ENCODE measurements around the gene SELENOH. TPM values are rescaled to one million over a fixed set of nuclear protein-coding genes. Genes with fewer than 3 reads are reported as not detected.
"Not testable (repeated sequence)": the region's sequence is repeated elsewhere in the genome, so short reads cannot be mapped to it uniquely, and the experiment has no call there.

Gene SELENOH
- total RNA-seq, 1 donor from 2014 or later: 210 TPM

- peaks cover 31% of the 10 kb centered on the region for H3K36me3 Mint-ChIP-seq (ENCODE audit: low read depth, unreplicated experiment)
- no peaks in the 10 kb centered on the region for H3K9me3 Mint-ChIP-seq (ENCODE audit: unreplicated experiment)
- no peaks in the 10 kb centered on the region for H3K27me3 Mint-ChIP-seq (ENCODE audit: unreplicated experiment)
- no peak overlapping the region for H3K4me3 Mint-ChIP-seq (ENCODE audit: unreplicated experiment)
- no peaks in the 10 kb centered on the region for H3K4me1 Mint-ChIP-seq (ENCODE audit: unreplicated experiment)
- no peak overlapping the region for H3K27ac Mint-ChIP-seq (ENCODE audit: unreplicated experiment)
- no peak for TF ChIP-seq CTCF (IDR thresholded peaks at IDR 0.05; ENCODE audit: unreplicated experiment)
- no peak for DNase-seq (ENCODE audit: low spot score)
Measured at GRCh38 chr11:57703341-57703740, 38.0 kb upstream of the SELENOH start.

GRCh38 chr11:57704932-57705331 is 36.4 kb upstream of the SELENOH start:
- Mint-ChIP-seq H3K27me3 (ENCODE audit: unreplicated experiment) (no peaks in the 10 kb centered on the region), H3K9me3 (ENCODE audit: unreplicated experiment) (no peaks in the 10 kb centered on the region), H3K36me3 (ENCODE audit: low read depth, unreplicated experiment) (peaks cover 17% of the 10 kb centered on the region), H3K4me1 (ENCODE audit: unreplicated experiment) (no peaks in the 10 kb centered on the region), H3K27ac (ENCODE audit: unreplicated experiment) (no peak overlapping the region), H3K4me3 (ENCODE audit: unreplicated experiment) (no peak overlapping the region)
- DNase-seq (ENCODE audit: low spot score): no peak
- no peak for TF ChIP-seq CTCF (IDR thresholded peaks at IDR 0.05; ENCODE audit: unreplicated experiment)

- not testable (repeated sequence) for H3K27ac Mint-ChIP-seq (ENCODE audit: unreplicated experiment); H3K4me3 Mint-ChIP-seq (ENCODE audit: unreplicated experiment); DNase-seq (ENCODE audit: low spot score); H3K9me3 Mint-ChIP-seq (ENCODE audit: unreplicated experiment); H3K4me1 Mint-ChIP-seq (ENCODE audit: unreplicated experiment); H3K27me3 Mint-ChIP-seq (ENCODE audit: unreplicated experiment)
- peaks cover 18% of the 10 kb centered on the region for H3K36me3 Mint-ChIP-seq (ENCODE audit: low read depth, unreplicated experiment)
Measured at GRCh38 chr11:57705432-57705831, 35.9 kb upstream of the SELENOH start.

GRCh38 chr11:57709802-57710367 is 31.4 kb upstream of the SELENOH start:
- no peak for TF ChIP-seq CTCF (IDR thresholded peaks at IDR 0.05; ENCODE audit: unreplicated experiment)
- H3K27ac Mint-ChIP-seq (ENCODE audit: unreplicated experiment): no peak overlapping the region
- H3K9me3 Mint-ChIP-seq (ENCODE audit: unreplicated experiment): no peaks in the 10 kb centered on the region
- peaks cover 4% of the 10 kb centered on the region for H3K36me3 Mint-ChIP-seq (ENCODE audit: low read depth, unreplicated experiment)
- peaks cover 5% of the 10 kb centered on the region for H3K27me3 Mint-ChIP-seq (ENCODE audit: unreplicated experiment)
- no peak overlapping the region for H3K4me3 Mint-ChIP-seq (ENCODE audit: unreplicated experiment)
- peaks cover 25% of the 10 kb centered on the region for H3K4me1 Mint-ChIP-seq (ENCODE audit: unreplicated experiment)
- no peak for DNase-seq (ENCODE audit: low spot score)

GRCh38 chr11:57711414-57712255 is 29.7 kb upstream of the SELENOH start, which contains the start of gene MED19:
MED19 (minus strand) TSS chr11:57712215; CDS start chr11:57712179, 36 bp downstream.
- Mint-ChIP-seq H3K4me3 (ENCODE audit: unreplicated experiment) (peak within 1 kb of the TSS; percentile 97), H3K4me1 (ENCODE audit: unreplicated experiment) (peaks cover 25% of the 10 kb centered on the region), H3K36me3 (ENCODE audit: low read depth, unreplicated experiment) (peaks cover 4% of the 10 kb centered on the region), H3K9me3 (ENCODE audit: unreplicated experiment) (no peaks in the 10 kb centered on the region), H3K27ac (ENCODE audit: unreplicated experiment) (peak within 1 kb of the TSS; percentile 95), H3K27me3 (ENCODE audit: unreplicated experiment) (peaks cover 7% of the 10 kb centered on the region)
- no peak for TF ChIP-seq CTCF (IDR thresholded peaks at IDR 0.05; ENCODE audit: unreplicated experiment)
- peak; percentile 66 for DNase-seq (ENCODE audit: low spot score)
